ENCODE results near the gene CERT1. TPM values are rescaled to one million over a fixed set of nuclear protein-coding genes. Genes with fewer than 3 reads are reported as not detected.

The CERT1 gene
- polyA plus RNA-seq, 2 donors, result 13.4 to 13.5 TPM

DNA sequence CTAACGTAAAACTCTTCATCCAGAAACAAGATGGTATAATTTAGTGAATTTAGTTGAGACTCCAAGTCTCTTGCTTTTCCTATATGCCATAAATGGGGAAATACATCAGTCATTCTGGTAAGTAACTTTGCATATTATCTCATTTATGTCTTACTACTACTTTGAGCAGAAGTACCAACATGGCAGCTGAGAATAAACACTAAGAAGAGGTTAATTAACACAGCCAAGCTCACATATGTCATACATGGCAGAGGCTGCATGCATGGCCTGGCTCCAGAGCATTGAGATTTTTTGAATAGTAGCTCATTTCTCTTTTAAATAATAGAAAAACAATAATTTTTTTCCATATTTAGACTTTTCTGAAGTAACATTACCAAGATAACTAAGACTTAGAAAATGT lies 54.3 kb downstream of the CERT1 start:
- WGBS, 2 donors, result 94 to 100% methylated on average over 1 of the region's 1 CpG
- peaks cover 0 to 1% of the 10 kb centered on the region in 2 donors for H3K36me3 ChIP-seq (ENCODE audit: control insufficient read depth in 2 of 2, insufficient read depth in 2 of 2, low read length in 1 of 2)
- H3K4me1 ChIP-seq (ENCODE audit: control insufficient read depth in 2 of 2, insufficient read depth in 2 of 2, low read length in 1 of 2), result peaks cover 0 to 3% of the 10 kb centered on the region in 2 donors
- H3K9me3 ChIP-seq (ENCODE audit: control insufficient read depth in 2 of 2, insufficient read depth in 1 of 2, low read depth in 1 of 2, low read length in 1 of 2), result no peaks in the 10 kb centered on the region
- no peak overlapping the region for H3K4me3 ChIP-seq (ENCODE audit: low read depth in 1 of 2, low read length in 2 of 2)
- H3K27ac ChIP-seq (ENCODE audit: low read depth in 2 of 2, low read length in 1 of 2), result peak overlapping the region in 1 of 2 donors; percentile 75
- no peaks in the 10 kb centered on the region for H3K27me3 ChIP-seq (ENCODE audit: control insufficient read depth in 1 of 2, insufficient read depth in 2 of 2, low read length in 2 of 2)

GRCh38 chr5:75450069-75450468 lies 61.4 kb downstream of the CERT1 start:
- H3K4me1 ChIP-seq (ENCODE audit: control insufficient read depth in 2 of 2, insufficient read depth in 2 of 2, low read length in 1 of 2), result no peaks in the 10 kb centered on the region
- no peaks in the 10 kb centered on the region for H3K36me3 ChIP-seq (ENCODE audit: control insufficient read depth in 2 of 2, insufficient read depth in 2 of 2, low read length in 1 of 2)
- H3K27me3 ChIP-seq (ENCODE audit: control insufficient read depth in 1 of 2, insufficient read depth in 2 of 2, low read length in 2 of 2), result no peaks in the 10 kb centered on the region
- peaks cover 0 to 2% of the 10 kb centered on the region in 2 donors for H3K9me3 ChIP-seq (ENCODE audit: control insufficient read depth in 2 of 2, insufficient read depth in 1 of 2, low read depth in 1 of 2, low read length in 1 of 2)
- no peak overlapping the region for H3K4me3 ChIP-seq (ENCODE audit: low read depth in 1 of 2, low read length in 2 of 2)
- 57 to 63% methylated on average over 1 of the region's 1 CpG for WGBS, 2 donors
- H3K27ac ChIP-seq (ENCODE audit: low read depth in 2 of 2, low read length in 1 of 2), result no peak overlapping the region

GRCh38 chr5:75446068-75446467 lies 65.4 kb downstream of the CERT1 start:
- H3K4me3 ChIP-seq (ENCODE audit: low read depth in 1 of 2, low read length in 2 of 2), result no peak overlapping the region
- H3K27ac ChIP-seq (ENCODE audit: low read depth in 2 of 2, low read length in 1 of 2), result no peak overlapping the region
- WGBS, 2 donors, result 97 to 99% methylated on average over 2 of the region's 2 CpGs
- H3K27me3 ChIP-seq (ENCODE audit: control insufficient read depth in 1 of 2, insufficient read depth in 2 of 2, low read length in 2 of 2), result no peaks in the 10 kb centered on the region
- no peaks in the 10 kb centered on the region for H3K36me3 ChIP-seq (ENCODE audit: control insufficient read depth in 2 of 2, insufficient read depth in 2 of 2, low read length in 1 of 2)
- H3K9me3 ChIP-seq (ENCODE audit: control insufficient read depth in 2 of 2, insufficient read depth in 1 of 2, low read depth in 1 of 2, low read length in 1 of 2), result peaks cover 0 to 2% of the 10 kb centered on the region in 2 donors
- no peaks in the 10 kb centered on the region for H3K4me1 ChIP-seq (ENCODE audit: control insufficient read depth in 2 of 2, insufficient read depth in 2 of 2, low read length in 1 of 2)

DNA sequence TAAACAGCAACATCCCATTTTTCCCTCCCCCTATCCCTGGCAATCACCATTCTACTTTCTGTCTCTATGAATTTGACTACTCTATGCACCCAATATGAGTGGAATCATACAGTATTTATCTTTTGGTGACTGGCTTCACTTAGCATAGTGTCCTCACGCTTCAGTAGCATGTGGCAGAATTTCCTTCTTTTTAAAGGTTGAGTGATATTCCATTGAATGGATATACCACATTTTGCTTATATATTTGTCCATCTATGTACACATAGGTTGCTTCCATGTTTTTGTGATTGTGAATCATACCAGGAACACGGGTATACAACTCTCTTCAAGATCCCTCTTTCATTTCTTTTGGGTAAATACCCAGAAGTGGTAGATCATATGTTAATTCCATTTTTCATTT lies 69.9 kb downstream of the CERT1 start:
- H3K9me3 ChIP-seq (ENCODE audit: control insufficient read depth in 2 of 2, insufficient read depth in 1 of 2, low read depth in 1 of 2, low read length in 1 of 2), result no peaks in the 10 kb centered on the region
- WGBS, 2 donors, result 99 to 100% methylated on average over 2 of the region's 2 CpGs
- H3K27me3 ChIP-seq (ENCODE audit: control insufficient read depth in 1 of 2, insufficient read depth in 2 of 2, low read length in 2 of 2), result no peaks in the 10 kb centered on the region
- no peak overlapping the region for H3K27ac ChIP-seq (ENCODE audit: low read depth in 2 of 2, low read length in 1 of 2)
- no peaks in the 10 kb centered on the region for H3K36me3 ChIP-seq (ENCODE audit: control insufficient read depth in 2 of 2, insufficient read depth in 2 of 2, low read length in 1 of 2)
- H3K4me1 ChIP-seq (ENCODE audit: control insufficient read depth in 2 of 2, insufficient read depth in 2 of 2, low read length in 1 of 2), result no peaks in the 10 kb centered on the region
- H3K4me3 ChIP-seq (ENCODE audit: low read depth in 1 of 2, low read length in 2 of 2), result no peak overlapping the region

DNA sequence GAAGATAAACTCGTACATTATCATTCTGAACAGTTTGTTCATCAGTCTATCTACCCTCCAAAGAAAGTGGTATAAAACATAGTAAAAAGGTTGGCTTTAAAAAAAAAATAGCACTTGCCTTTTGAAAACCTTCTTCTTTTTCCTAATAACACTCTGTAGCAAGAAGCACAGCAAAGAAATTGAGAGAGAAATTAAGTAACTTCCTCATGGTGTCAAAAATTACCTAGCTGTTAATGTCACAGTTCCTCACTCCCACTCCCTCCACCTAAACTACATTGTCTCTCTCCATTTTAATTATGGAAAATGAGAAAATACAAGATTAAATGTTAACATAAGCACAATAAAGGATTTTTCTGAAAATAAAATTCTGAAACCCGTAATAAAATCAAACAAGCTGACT lies 72.2 kb downstream of the CERT1 start:
- H3K4me1 ChIP-seq (ENCODE audit: control insufficient read depth in 2 of 2, insufficient read depth in 2 of 2, low read length in 1 of 2), result no peaks in the 10 kb centered on the region
- H3K36me3 ChIP-seq (ENCODE audit: control insufficient read depth in 2 of 2, insufficient read depth in 2 of 2, low read length in 1 of 2), result no peaks in the 10 kb centered on the region
- no peak overlapping the region for H3K4me3 ChIP-seq (ENCODE audit: low read depth in 1 of 2, low read length in 2 of 2)
- 88 to 90% methylated on average over 2 of the region's 2 CpGs for WGBS, 2 donors
- no peaks in the 10 kb centered on the region for H3K27me3 ChIP-seq (ENCODE audit: control insufficient read depth in 1 of 2, insufficient read depth in 2 of 2, low read length in 2 of 2)
- no peak overlapping the region for H3K27ac ChIP-seq (ENCODE audit: low read depth in 2 of 2, low read length in 1 of 2)
- H3K9me3 ChIP-seq (ENCODE audit: control insufficient read depth in 2 of 2, insufficient read depth in 1 of 2, low read depth in 1 of 2, low read length in 1 of 2), result no peaks in the 10 kb centered on the region

DNA sequence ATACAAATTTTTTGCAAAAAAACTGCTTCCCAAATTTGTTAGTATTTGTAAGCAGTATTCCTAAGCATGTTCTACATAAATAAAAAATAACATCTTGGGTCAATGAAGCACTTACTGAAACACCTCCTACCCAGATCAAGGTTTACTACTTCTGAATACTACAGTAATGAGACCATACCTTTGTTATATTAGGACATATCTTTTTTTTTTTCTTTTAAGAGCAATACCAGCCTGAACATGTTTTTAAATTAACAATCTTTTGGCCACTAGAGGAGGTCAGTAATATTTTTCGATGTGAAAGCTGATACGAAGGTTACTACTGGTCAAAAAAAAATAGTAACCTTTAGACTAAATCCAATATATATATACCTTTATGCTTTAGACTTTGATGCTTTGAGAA lies 72.7 kb downstream of the CERT1 start:
- H3K4me3 ChIP-seq (ENCODE audit: low read depth in 1 of 2, low read length in 2 of 2), result no peak overlapping the region
- 77 to 81% methylated on average over 2 of the region's 2 CpGs for WGBS, 2 donors
- no peaks in the 10 kb centered on the region for H3K36me3 ChIP-seq (ENCODE audit: control insufficient read depth in 2 of 2, insufficient read depth in 2 of 2, low read length in 1 of 2)
- H3K9me3 ChIP-seq (ENCODE audit: control insufficient read depth in 2 of 2, insufficient read depth in 1 of 2, low read depth in 1 of 2, low read length in 1 of 2), result no peaks in the 10 kb centered on the region
- no peak overlapping the region for H3K27ac ChIP-seq (ENCODE audit: low read depth in 2 of 2, low read length in 1 of 2)
- no peaks in the 10 kb centered on the region for H3K4me1 ChIP-seq (ENCODE audit: control insufficient read depth in 2 of 2, insufficient read depth in 2 of 2, low read length in 1 of 2)
- no peaks in the 10 kb centered on the region for H3K27me3 ChIP-seq (ENCODE audit: control insufficient read depth in 1 of 2, insufficient read depth in 2 of 2, low read length in 2 of 2)

DNA sequence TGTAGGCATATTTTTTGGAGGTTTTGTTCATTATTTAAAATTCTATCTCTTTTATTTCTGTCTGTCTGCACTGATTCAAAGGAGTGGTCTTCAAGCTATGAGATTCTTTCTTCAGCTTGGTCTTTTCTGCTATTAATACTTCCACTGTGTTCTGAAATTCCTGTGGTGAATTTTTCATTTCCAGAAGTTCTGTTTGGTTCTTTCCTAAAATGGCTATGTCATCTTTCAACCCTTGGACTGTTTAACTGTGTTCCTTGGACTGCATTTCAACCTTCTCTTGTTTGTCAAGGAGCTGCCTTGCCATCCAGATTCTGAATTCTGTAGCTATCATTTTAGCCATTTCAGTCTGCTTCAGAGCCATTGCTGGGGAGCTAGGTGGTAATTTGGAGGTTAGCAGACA lies 76.3 kb downstream of the CERT1 start:
- no peaks in the 10 kb centered on the region for H3K9me3 ChIP-seq (ENCODE audit: control insufficient read depth in 2 of 2, insufficient read depth in 1 of 2, low read depth in 1 of 2, low read length in 1 of 2)
- no peak overlapping the region for H3K27ac ChIP-seq (ENCODE audit: low read depth in 2 of 2, low read length in 1 of 2)
- no peak overlapping the region for H3K4me3 ChIP-seq (ENCODE audit: low read depth in 1 of 2, low read length in 2 of 2)
- H3K27me3 ChIP-seq (ENCODE audit: control insufficient read depth in 1 of 2, insufficient read depth in 2 of 2, low read length in 2 of 2), result no peaks in the 10 kb centered on the region
- H3K4me1 ChIP-seq (ENCODE audit: control insufficient read depth in 2 of 2, insufficient read depth in 2 of 2, low read length in 1 of 2), result no peaks in the 10 kb centered on the region
- H3K36me3 ChIP-seq (ENCODE audit: control insufficient read depth in 2 of 2, insufficient read depth in 2 of 2, low read length in 1 of 2), result no peaks in the 10 kb centered on the region

GRCh38 chr5:75433814-75434506 lies 77.5 kb downstream of the CERT1 start:
- H3K4me3 ChIP-seq (ENCODE audit: low read depth in 1 of 2, low read length in 2 of 2), result no peak overlapping the region
- H3K4me1 ChIP-seq (ENCODE audit: control insufficient read depth in 2 of 2, insufficient read depth in 2 of 2, low read length in 1 of 2), result no peaks in the 10 kb centered on the region
- no peaks in the 10 kb centered on the region for H3K27me3 ChIP-seq (ENCODE audit: control insufficient read depth in 1 of 2, insufficient read depth in 2 of 2, low read length in 2 of 2)
- 87 to 93% methylated on average over 3 of the region's 3 CpGs for WGBS, 2 donors
- no peaks in the 10 kb centered on the region for H3K9me3 ChIP-seq (ENCODE audit: control insufficient read depth in 2 of 2, insufficient read depth in 1 of 2, low read depth in 1 of 2, low read length in 1 of 2)
- H3K27ac ChIP-seq (ENCODE audit: low read depth in 2 of 2, low read length in 1 of 2), result no peak overlapping the region
- no peaks in the 10 kb centered on the region for H3K36me3 ChIP-seq (ENCODE audit: control insufficient read depth in 2 of 2, insufficient read depth in 2 of 2, low read length in 1 of 2)

GRCh38 chr5:75414241-75414640 lies 97.2 kb downstream of the CERT1 start:
- Histone ChIP-seq H3K27me3 (ENCODE audit: control insufficient read depth in 1 of 2, insufficient read depth in 2 of 2, low read length in 2 of 2) (no peaks in the 10 kb centered on the region), H3K27ac (ENCODE audit: low read depth in 2 of 2, low read length in 1 of 2) (no peak overlapping the region), H3K36me3 (ENCODE audit: control insufficient read depth in 2 of 2, insufficient read depth in 2 of 2, low read length in 1 of 2) (peaks cover 0 to 2% of the 10 kb centered on the region in 2 donors), H3K4me3 (ENCODE audit: low read depth in 1 of 2, low read length in 2 of 2) (no peak overlapping the region), H3K9me3 (ENCODE audit: control insufficient read depth in 2 of 2, insufficient read depth in 1 of 2, low read depth in 1 of 2, low read length in 1 of 2) (no peaks in the 10 kb centered on the region), H3K4me1 (ENCODE audit: control insufficient read depth in 2 of 2, insufficient read depth in 2 of 2, low read length in 1 of 2) (no peaks in the 10 kb centered on the region)
- WGBS, 2 donors, result 91 to 94% methylated on average over 1 of the region's 1 CpG

All from esophagus (tissue), 2 donors.